Heart right ventricle (tissue), 16 donors: ENCODE results near the gene ATXN2. TPM values are rescaled to one million over a fixed set of nuclear protein-coding genes. Genes with fewer than 3 reads are reported as not detected.

Source experiments
- ATAC-seq, 8 donors: fragments of 200-7000 bp; cut with Tn5 transposase; one replicate each; pipeline ENCODE4 v1.9.1; 2020; ENCODE audit warnings: mild to moderate bottlenecking in 8 of 8, moderate library complexity in 8 of 8, moderate number of reproducible peaks in 1 of 8
- DNase-seq, 2 donors: peaks; one replicate each; pipeline ENCODE4 v3.0.0-alpha.2; 2020
- H3K27ac ChIP-seq, 10 donors: fragments of 200-600 bp; sonication (generic) in 2 of 10; one replicate each; pipeline versions ENCODE4 v1.5.0 to v1.8.0; 2020 to 2022; ENCODE audit warnings: mild to moderate bottlenecking in 3 of 10
- H3K27me3 ChIP-seq, 7 donors: fragments of 200-600 bp; one replicate each; pipeline ENCODE4 v1.8.0; 2021 to 2022; ENCODE audit warnings: mild to moderate bottlenecking in 2 of 7
- H3K36me3 ChIP-seq, 9 donors: fragments of 200-600 bp; sonication (generic) in 1 of 9; one replicate each; pipeline versions ENCODE4 v1.5.0 to v1.8.0; 2020 to 2022; ENCODE audit warnings: mild to moderate bottlenecking in 2 of 9
- H3K4me1 ChIP-seq, 9 donors: fragments of 200-600 bp; sonication (generic) in 1 of 9; one replicate each; pipeline versions ENCODE4 v1.5.0 to v1.8.0; 2020 to 2022; ENCODE audit warnings: mild to moderate bottlenecking in 4 of 9
- H3K4me3 ChIP-seq, 10 donors: fragments of 200-600 bp; sonication (generic) in 2 of 10; one replicate each; pipeline versions ENCODE4 v1.5.0 to v1.8.0; 2020 to 2022; ENCODE audit warnings: mild to moderate bottlenecking in 7 of 10, moderate library complexity in 2 of 10
- H3K9me3 ChIP-seq, 11 donors: fragments of 200-600 bp in 10 of 11; sonication (generic) in 2 of 11; one replicate each; pipeline versions ENCODE4 v1.5.0 to v1.8.0; 2013 to 2022; ENCODE audit warnings: mild to moderate bottlenecking in 2 of 11, control low read depth in 1 of 11, moderate library complexity in 1 of 11
- WGBS, 2 donors: extraction: QIAGEN DNeasy Blood & Tissue Kit; methylation state at CpG; one replicate each; pipeline ENCODE4 v1.1.7; 2013; ENCODE audit warnings: inconsistent platforms in 1 of 2; 5-methylcytosine and 5-hydroxymethylcytosine counted together
- intact Hi-C, 10 donors: fragments of 100-400 bp; cut with DNase I; formaldehyde crosslinking; loops; one replicate each; pipeline versions ENCODE4 v1.11.1 to v1.14.2; 2022
- polyA plus RNA-seq, 2 donors: library from polyadenylated mRNA; stranded (reverse); fragments of 200-250 nt; gene quantifications; one replicate each; pipeline ENCODE4 v1.2.3, GENCODE V29; 2013
- total RNA-seq, 10 donors: library from RNA; stranded (reverse); fragmentation: NEBNext Ultra II Directional in 3 of 10; extraction: Animal tissue kit (Norgen Biotek cat#: 25700) in 3 of 10; gene quantifications; one replicate each; pipeline versions ENCODE4 v1.2.1 to v1.2.4, GENCODE V29; 2021 to 2023
- TF ChIP-seq, protein P1 (sequence below), 9 donors: fragments of 200-600 bp; sonication (generic) in 2 of 9; IDR thresholded peaks; one replicate each; pipeline versions ENCODE4 v1.5.0 to v1.8.0; 2021 to 2022; ENCODE audit warnings: antibody characterized with exemption in 9 of 9, mild to moderate bottlenecking in 5 of 9, moderate library complexity in 1 of 9
- donor health status: Arrhythmogenic right ventricular cardiomyopathy.
- donor health status: ischemic (EF 13 %, LVEDD 7.1; RV severe dilation, severe dysfunction).
- donor health status: healthy with polysubstance abuse.
- donor health status: DM: no; HTN: yes; CAD: no.
- donor health status: DM: no; HTN: no; CAD: no.
- donor health status: ischemic (EF 25% LVEDD 6.9; RV normal size, moderate dysfunction).
- donor health status: ischemic (EF 25% LVEDD 5.7; RV mildly dilated, moderate dysfunction).
- donor health status: healthy.
- donor health status: DM: yes; HTN: yes; CAD: no.
- donor health status: Ischemic cardiomyopathy.
- donor health status: ischemic (EF 35%, LVEDD 5.7; RV mildly dilated, moderate dysfunction).
- donor health status: nonischemic (EF 11% LVEDD 7.7; RV severe dilation, severe dysfunction).
- donor health status: DM: yes; HTN: yes; CAD: no.
- donor health status: PGD.
- donor health status: ischemic (EF 29% LVEDD 5.4; RV normal size, mild dysfunction).
- donor health status: nonischemic (EF 23%, LVEDD 6.1; RV moderate dilation, normal function).

ATXN2 gene
- total and polyA plus RNA-seq, 12 donors: 18.8 to 69.9 (median 55.0) TPM

DNA sequence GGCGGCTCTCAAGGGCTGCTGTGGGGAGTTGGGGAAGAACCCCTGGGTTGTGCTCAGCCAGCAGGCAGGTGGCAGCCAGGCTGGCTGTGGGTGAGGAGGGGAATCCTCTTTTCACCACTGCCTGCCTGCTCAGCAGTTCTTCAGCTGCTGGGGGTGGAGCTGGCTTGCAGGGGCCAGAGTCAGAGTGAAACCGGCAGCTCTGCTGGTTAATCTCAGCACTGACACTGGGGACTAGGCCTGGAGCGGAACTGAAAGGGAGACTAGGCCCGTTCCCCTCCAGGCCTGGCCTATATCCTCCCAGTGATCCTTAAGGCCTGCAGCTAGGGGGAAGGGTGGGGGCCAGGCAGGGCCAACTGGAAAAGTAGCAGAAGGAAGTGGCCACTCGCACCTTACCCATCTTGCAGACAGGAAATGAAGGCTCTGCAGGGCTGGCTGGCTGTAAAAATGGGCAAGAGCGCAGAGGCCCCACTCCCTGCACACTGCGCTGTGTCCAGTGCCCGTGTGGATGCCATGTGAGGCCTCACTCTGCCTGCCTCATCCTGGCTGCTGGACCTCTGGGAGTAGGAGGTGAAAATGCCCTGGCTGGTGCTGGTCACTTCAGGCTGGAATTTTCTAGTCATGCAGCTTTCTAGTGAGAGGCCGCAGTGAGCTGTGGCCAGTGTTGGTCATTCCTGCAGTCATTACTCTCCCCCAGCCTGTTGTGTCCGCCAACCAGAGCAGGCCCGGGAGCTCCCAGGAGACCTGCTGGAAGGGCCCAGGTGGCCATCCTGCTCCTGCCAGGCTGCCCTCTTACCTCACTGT lies 154.0 kb downstream of the ATXN2 start:
- DNase-seq (peak; percentile 65 to 80), ATAC-seq (peak; percentile 60 to 81 (median 68))
- Histone ChIP-seq H3K9me3 (no peaks in the 10 kb centered on the region), H3K36me3 (peaks cover 0 to 81% (median 15%) of the 10 kb centered on the region in 9 donors), H3K27ac (peak overlapping the region; percentile 28 to 93 (median 76)), H3K4me3 (peak overlapping the region in 2 of 10 donors; percentile 2 to 7), H3K4me1 (peaks cover 32 to 100% (median 99%) of the 10 kb centered on the region in 9 donors), H3K27me3 (no peaks in the 10 kb centered on the region)
- TF ChIP-seq, protein P1, sequence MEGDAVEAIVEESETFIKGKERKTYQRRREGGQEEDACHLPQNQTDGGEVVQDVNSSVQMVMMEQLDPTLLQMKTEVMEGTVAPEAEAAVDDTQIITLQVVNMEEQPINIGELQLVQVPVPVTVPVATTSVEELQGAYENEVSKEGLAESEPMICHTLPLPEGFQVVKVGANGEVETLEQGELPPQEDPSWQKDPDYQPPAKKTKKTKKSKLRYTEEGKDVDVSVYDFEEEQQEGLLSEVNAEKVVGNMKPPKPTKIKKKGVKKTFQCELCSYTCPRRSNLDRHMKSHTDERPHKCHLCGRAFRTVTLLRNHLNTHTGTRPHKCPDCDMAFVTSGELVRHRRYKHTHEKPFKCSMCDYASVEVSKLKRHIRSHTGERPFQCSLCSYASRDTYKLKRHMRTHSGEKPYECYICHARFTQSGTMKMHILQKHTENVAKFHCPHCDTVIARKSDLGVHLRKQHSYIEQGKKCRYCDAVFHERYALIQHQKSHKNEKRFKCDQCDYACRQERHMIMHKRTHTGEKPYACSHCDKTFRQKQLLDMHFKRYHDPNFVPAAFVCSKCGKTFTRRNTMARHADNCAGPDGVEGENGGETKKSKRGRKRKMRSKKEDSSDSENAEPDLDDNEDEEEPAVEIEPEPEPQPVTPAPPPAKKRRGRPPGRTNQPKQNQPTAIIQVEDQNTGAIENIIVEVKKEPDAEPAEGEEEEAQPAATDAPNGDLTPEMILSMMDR (IDR thresholded peaks at IDR 0.05): peak in 2 of 9 donors; percentile 25 to 27
- intact Hi-C loops: loop anchor here in 2 of 10 donors (2.0 to 5.0 kb wide), 2 partner anchors 38 kb away; partner anchors contain the start of gene SH2B3 (in 1 of the 2)
- WGBS, 2 donors: 32 to 48% methylated on average over 11 of the region's 11 CpGs

DNA sequence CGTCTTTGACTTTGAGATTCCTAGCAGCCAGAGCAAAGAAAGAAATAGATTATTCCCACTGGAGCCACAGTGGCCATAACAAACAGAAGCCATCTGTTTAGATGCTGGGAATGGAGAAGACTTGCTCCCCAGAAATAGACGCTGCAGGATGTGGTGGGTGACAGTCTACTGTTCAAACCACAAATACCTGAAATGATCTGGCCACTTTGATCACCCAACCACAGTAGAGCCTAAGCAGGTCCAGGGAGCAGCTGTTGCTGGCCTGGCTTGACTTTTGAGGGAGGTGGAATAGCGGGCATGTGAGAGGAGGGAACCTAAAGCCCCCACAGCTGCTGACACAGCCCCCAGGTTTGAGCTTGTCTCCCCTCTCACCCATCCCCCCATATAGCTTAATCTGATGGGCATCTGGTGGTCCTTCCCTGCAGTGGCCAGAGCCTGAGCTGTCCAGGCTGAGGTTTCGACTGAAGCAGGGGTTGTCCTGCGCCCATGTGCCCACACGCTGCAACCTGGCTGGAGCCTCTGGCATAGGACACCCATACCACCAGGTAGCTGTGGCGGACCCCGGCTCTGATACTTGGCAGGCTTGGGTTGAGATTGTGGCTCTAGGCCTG lies 154.7 kb downstream of the ATXN2 start:
- Histone ChIP-seq H3K27ac (peak overlapping the region; percentile 28 to 93 (median 76)), H3K9me3 (no peaks in the 10 kb centered on the region), H3K36me3 (peaks cover 0 to 76% (median 15%) of the 10 kb centered on the region in 9 donors), H3K4me1 (peaks cover 37 to 100% (median 99%) of the 10 kb centered on the region in 9 donors), H3K27me3 (no peaks in the 10 kb centered on the region), H3K4me3 (no peak overlapping the region)
- DNase-seq (no peak), ATAC-seq (peak in 3 of 8 donors; percentile 0 to 8 (median 4))
- intact Hi-C loops: loop anchor here in 1 of 10 donors (2.0 kb wide), 1 partner anchor 38 kb away; no protein-coding TSS in a partner anchor
- TF ChIP-seq, protein P1 (IDR thresholded peaks at IDR 0.05): no peak
- WGBS, 2 donors: 75 to 80% methylated on average over 8 of the region's 8 CpGs

DNA sequence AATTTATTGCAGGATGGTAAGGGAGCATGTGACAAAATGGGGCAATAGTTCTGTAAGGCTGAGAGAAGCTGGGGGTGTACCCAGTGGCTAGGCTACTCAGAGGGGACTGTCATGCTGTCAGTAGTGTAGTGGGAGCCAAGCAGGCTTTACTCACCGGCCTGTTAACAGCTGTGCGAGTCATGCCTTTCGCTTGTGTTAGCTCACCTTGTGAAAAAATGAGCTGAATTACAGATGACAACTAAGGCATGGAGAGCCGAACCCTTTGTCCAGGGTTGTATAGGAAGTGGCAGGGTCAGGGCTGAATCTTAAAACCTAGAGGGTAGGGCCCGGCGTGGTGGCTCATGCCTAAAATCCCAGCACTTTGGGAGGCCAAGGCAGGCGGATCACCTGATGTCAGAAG lies 155.5 kb downstream of the ATXN2 start:
- TF ChIP-seq, protein P1 (IDR thresholded peaks at IDR 0.05): no peak
- DNase-seq: no peak
- H3K9me3 ChIP-seq: no peaks in the 10 kb centered on the region
- peaks cover 0 to 71% (median 15%) of the 10 kb centered on the region in 9 donors for H3K36me3 ChIP-seq
- ATAC-seq: no peak
- intact Hi-C loops: loop anchor here in 1 of 10 donors (1.0 kb wide), 1 partner anchor 109 kb away; no protein-coding TSS in a partner anchor
- H3K27me3 ChIP-seq: no peaks in the 10 kb centered on the region
- no peak overlapping the region for H3K4me3 ChIP-seq
- H3K27ac ChIP-seq: peak overlapping the region in 9 of 10 donors; percentile 4 to 93 (median 76)
- H3K4me1 ChIP-seq: peaks cover 39 to 100% (median 99%) of the 10 kb centered on the region in 9 donors
- WGBS, 2 donors: 82 to 87% methylated on average over 7 of the region's 7 CpGs

DNA sequence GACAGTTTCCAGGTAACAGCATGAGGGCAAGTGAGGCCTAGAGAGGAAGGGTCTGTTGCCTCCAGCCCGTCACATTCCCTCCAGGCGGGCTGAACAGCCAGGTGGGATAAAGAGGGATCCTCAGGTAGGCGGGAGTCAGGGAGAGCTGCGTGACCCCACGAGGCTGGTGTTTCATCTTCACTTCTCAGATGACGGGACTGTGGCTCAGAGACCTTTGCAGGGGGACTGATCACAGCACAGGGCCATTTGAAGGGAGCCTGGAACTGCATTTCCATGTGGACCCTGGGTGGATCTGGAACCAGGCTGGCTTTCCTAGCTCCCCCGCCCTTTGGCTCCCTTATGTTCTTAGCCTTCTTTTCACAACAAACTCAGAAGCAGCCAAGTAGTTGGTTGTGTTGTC lies 156.0 kb downstream of the ATXN2 start:
- Histone ChIP-seq H3K36me3 (peaks cover 0 to 66% (median 11%) of the 10 kb centered on the region in 9 donors), H3K4me1 (peaks cover 43 to 100% (median 99%) of the 10 kb centered on the region in 9 donors), H3K4me3 (no peak overlapping the region), H3K27ac (peak overlapping the region in 9 of 10 donors; percentile 4 to 93 (median 76)), H3K27me3 (no peaks in the 10 kb centered on the region), H3K9me3 (no peaks in the 10 kb centered on the region)
- no peak for DNase-seq
- no peak for ATAC-seq
- TF ChIP-seq, protein P1 (IDR thresholded peaks at IDR 0.05): no peak
- 91 to 92% methylated on average over 7 of the region's 7 CpGs for WGBS, 2 donors
- intact Hi-C loops: loop anchor here in 1 of 10 donors (1.0 kb wide), 1 partner anchor 109 kb away; no protein-coding TSS in a partner anchor
